ENCODE data around the gene ADAMTSL3. TPM values are rescaled to one million over a fixed set of nuclear protein-coding genes. Genes with fewer than 3 reads are reported as not detected.

ADAMTSL3 gene
- total RNA-seq, 4 donors from 2014 or later: 16.2 to 19.7 (median 19.3) TPM

DNA sequence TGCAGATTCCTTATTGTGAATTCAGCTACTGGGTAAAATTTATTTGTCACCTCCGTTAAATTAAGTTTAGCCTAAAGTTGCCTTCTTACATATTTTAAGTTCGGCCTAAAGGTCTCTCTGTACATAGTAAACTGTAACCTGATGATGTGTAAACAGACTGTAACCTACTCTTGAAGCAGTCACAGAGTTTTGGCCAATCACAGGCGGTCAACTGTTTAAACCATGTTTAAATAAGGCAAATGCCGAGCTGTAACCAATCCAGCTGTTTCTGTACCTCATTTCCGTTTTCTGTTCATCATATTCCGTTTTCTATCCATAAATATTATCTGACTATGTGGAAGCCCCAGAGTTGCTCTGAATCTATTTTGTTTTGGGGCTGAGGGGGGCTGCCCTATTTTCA is 2.4 kb upstream of the ADAMTSL3 start:
- no peak overlapping the region for H3K4me3 ChIP-seq
- peaks cover 0 to 31% (median 3%) of the 10 kb centered on the region in 4 donors for H3K4me1 ChIP-seq
- no peak for DNase-seq (ENCODE audit: low spot score in 2 of 2)
- H3K27me3 ChIP-seq: peaks cover 0 to 17% of the 10 kb centered on the region in 2 donors
- TF ChIP-seq, protein P1, sequence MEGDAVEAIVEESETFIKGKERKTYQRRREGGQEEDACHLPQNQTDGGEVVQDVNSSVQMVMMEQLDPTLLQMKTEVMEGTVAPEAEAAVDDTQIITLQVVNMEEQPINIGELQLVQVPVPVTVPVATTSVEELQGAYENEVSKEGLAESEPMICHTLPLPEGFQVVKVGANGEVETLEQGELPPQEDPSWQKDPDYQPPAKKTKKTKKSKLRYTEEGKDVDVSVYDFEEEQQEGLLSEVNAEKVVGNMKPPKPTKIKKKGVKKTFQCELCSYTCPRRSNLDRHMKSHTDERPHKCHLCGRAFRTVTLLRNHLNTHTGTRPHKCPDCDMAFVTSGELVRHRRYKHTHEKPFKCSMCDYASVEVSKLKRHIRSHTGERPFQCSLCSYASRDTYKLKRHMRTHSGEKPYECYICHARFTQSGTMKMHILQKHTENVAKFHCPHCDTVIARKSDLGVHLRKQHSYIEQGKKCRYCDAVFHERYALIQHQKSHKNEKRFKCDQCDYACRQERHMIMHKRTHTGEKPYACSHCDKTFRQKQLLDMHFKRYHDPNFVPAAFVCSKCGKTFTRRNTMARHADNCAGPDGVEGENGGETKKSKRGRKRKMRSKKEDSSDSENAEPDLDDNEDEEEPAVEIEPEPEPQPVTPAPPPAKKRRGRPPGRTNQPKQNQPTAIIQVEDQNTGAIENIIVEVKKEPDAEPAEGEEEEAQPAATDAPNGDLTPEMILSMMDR (IDR thresholded peaks at IDR 0.05): no peak
- TF ChIP-seq POLR2A (IDR thresholded peaks at IDR 0.05): no peak
- TF ChIP-seq EP300 (IDR thresholded peaks at IDR 0.05): no peak
- WGBS, 2 donors: 83 to 89% methylated on average over 6 of the region's 6 CpGs
- H3K36me3 ChIP-seq: no peaks in the 10 kb centered on the region
- H3K9me3 ChIP-seq: peaks cover 0 to 9% (median 0%) of the 10 kb centered on the region in 4 donors
- no peak overlapping the region for H3K27ac ChIP-seq

DNA sequence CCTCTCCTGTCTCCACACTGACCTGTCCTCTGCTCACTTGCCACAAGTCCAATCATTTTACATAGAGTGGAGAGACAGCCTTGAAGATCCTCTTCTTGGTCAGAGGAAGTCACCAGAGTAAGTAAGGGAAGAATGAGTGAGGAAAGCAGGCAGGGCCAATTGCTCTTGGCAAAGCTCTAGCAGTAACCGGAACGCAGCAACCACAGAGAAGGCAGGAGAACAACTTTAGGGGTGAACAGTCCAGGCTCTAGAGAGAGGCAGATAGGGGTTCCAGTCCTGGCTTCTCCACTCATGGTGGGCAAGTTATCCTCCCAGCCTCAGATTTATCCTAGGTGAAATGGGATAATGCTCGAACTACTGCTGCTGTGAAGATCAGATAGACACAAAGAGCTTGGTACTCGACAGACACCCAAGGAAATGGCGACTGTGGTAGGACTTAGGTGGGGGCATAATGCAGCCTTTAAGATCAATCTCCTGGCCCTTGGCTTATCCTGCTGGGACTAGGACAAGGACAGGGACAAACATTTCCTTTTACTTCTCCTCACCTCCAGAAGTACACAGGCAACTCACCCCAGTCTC is 1.2 kb upstream of the ADAMTSL3 start:
- no peak for TF ChIP-seq EP300 (IDR thresholded peaks at IDR 0.05)
- no peak for TF ChIP-seq POLR2A (IDR thresholded peaks at IDR 0.05)
- TF ChIP-seq, protein P1 (IDR thresholded peaks at IDR 0.05): no peak
- DNase-seq (ENCODE audit: low spot score in 2 of 2): no peak
- no peak overlapping the region for H3K4me3 ChIP-seq

DNA sequence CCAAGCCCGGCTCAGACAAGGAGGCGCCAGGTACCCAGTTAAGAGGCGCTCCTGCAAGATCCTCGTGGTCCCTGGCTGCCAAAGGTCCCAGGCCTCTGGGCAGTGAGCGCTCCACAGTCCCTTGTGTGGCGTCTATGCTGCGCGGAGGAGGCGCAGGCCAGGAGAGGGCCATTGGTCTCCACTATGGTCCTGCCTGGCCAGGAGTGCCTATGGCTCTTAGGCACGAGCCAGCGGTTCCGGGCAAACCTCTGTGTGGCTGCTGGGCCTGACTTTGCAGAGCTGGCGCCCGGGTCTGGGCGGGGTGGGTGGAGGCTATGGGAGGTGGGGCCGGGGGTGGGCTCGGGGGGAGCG is 660 bp upstream of the ADAMTSL3 start:
- Histone ChIP-seq H3K4me3 (peak overlapping the region in 2 of 4 donors; percentile 39 to 53), H3K9me3 (peaks cover 0 to 8% (median 0%) of the 10 kb centered on the region in 4 donors), H3K27me3 (peaks cover 0 to 17% of the 10 kb centered on the region in 2 donors), H3K4me1 (peaks cover 0 to 34% (median 3%) of the 10 kb centered on the region in 4 donors), H3K36me3 (no peaks in the 10 kb centered on the region), H3K27ac (peak overlapping the region in 1 of 4 donors; percentile 71)
- 38 to 41% methylated on average over 12 to 14 of the region's 18 CpGs for WGBS, 2 donors
- TF ChIP-seq, protein P1 (IDR thresholded peaks at IDR 0.05): no peak
- TF ChIP-seq POLR2A (IDR thresholded peaks at IDR 0.05) (no peak), EP300 (IDR thresholded peaks at IDR 0.05) (no peak)
- no peak for DNase-seq (ENCODE audit: low spot score in 2 of 2)

More for the DNA sequence above, 1.2 kb upstream of the ADAMTSL3 start:
- 85 to 89% methylated on average over 5 of the region's 5 CpGs for WGBS, 2 donors
- H3K4me1 ChIP-seq: peaks cover 0 to 33% (median 3%) of the 10 kb centered on the region in 4 donors
- peaks cover 0 to 17% of the 10 kb centered on the region in 2 donors for H3K27me3 ChIP-seq
- H3K36me3 ChIP-seq: no peaks in the 10 kb centered on the region
- H3K27ac ChIP-seq: peak overlapping the region in 1 of 4 donors; percentile 71
- H3K9me3 ChIP-seq: peaks cover 0 to 9% (median 0%) of the 10 kb centered on the region in 4 donors

DNA sequence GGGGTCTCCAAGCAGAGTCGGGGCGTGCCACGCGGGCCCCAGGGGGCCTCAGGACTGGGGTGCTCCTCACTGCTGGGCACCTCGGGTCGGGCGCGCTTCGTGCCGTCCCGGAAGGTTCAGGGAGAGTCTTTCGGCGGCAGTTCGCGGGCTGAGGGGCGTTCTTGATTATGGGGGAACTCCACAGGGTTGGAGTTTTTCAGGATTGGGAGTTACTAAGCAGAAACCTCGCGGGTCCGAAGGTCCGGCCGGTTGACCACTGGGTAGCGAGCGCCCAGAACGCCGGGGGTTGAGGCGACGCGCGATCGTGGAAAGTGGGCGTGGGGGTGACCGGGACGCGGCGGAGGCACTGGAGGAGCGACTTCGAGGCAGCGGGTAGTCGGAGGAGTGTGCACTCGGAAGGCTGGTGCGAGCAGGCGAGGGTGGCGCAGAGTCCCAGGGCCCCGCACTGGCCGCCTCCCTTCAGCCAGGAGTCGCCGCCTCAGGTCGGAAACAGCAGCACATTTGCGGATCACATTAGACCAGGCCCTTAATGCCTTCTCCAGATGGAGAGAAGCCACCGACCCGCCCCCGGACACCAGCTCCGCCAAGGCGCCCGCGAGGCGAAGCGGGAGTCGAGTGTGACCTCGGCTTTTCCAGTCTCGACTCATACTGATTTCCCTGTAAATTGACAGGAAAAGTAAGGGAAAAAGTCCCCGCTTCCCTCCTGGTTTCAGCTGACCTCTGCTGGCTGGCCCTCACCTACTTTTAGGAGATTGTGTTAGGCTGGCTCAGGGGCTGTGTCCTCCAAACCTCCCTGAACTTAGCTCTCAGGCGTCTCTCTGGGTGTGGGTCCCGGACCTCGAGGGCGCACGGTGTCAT is 685 bp downstream of the ADAMTSL3 start:
- no peaks in the 10 kb centered on the region for H3K36me3 ChIP-seq
- H3K9me3 ChIP-seq: peaks cover 0 to 5% (median 0%) of the 10 kb centered on the region in 4 donors
- peak overlapping the region; percentile 31 to 53 (median 40) for H3K4me3 ChIP-seq
- WGBS, 2 donors: 14 to 17% methylated on average over 44 to 46 of the region's 67 CpGs
- DNase-seq (ENCODE audit: low spot score in 2 of 2): no peak
- TF ChIP-seq EP300 (IDR thresholded peaks at IDR 0.05) (no peak), POLR2A (IDR thresholded peaks at IDR 0.05) (no peak)
- TF ChIP-seq, protein P1 (IDR thresholded peaks at IDR 0.05): no peak
- H3K4me1 ChIP-seq: peaks cover 0 to 45% (median 3%) of the 10 kb centered on the region in 4 donors
- H3K27me3 ChIP-seq: peaks cover 0 to 17% of the 10 kb centered on the region in 2 donors
- peak overlapping the region in 2 of 4 donors; percentile 48 to 71 for H3K27ac ChIP-seq

DNA sequence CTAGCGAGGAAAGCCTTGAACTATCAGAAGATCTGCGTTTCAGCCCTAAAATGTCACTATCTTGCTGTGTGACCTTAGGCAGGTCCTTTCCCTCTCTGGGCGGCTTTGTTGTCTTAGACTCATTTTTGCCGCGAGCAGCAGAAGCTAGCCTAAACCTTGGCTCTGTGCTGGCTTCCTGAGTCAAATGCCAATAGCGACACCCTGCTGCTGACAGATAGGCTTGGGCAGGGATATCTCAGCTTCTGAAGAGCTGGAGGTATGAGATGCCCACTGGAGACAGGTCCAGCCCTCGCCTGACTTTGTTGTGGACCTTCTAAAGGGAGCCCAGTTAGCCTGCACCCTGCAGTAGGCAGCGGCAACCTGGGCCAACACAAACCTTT is 1.3 kb downstream of the ADAMTSL3 start:
- Histone ChIP-seq H3K36me3 (no peaks in the 10 kb centered on the region), H3K4me1 (peaks cover 0 to 45% (median 3%) of the 10 kb centered on the region in 4 donors), H3K27ac (peak overlapping the region in 1 of 4 donors; percentile 71), H3K27me3 (peaks cover 0 to 17% of the 10 kb centered on the region in 2 donors), H3K9me3 (peaks cover 0 to 6% (median 0%) of the 10 kb centered on the region in 4 donors), H3K4me3 (peak overlapping the region in 2 of 4 donors; percentile 41 to 53)
- DNase-seq (ENCODE audit: low spot score in 2 of 2): no peak
- TF ChIP-seq, protein P1 (IDR thresholded peaks at IDR 0.05): no peak
- TF ChIP-seq EP300 (IDR thresholded peaks at IDR 0.05) (no peak), POLR2A (IDR thresholded peaks at IDR 0.05) (no peak)
- whole genome bisulfite sequencing, 2 donors: 80 to 82% methylated on average over 8 of the region's 8 CpGs
